GM21367 (cell line): ENCODE data around the gene FMNL2.
"Not testable (repeated sequence)": the region's sequence is repeated elsewhere in the genome, so short reads cannot be mapped to it uniquely, and the experiment has no call there.

Experiments used
- ATAC-seq: cut with Tn5 transposase; IDR thresholded peaks from one replicate; pipeline ENCODE4 v1.9.1; 2021; ENCODE audit not compliant: unreplicated experiment

Gene FMNL2

GRCh38 chr2:152513681-152514080 lies 178.7 kb downstream of the FMNL2 start:
- ATAC-seq = no peak

- no peak for ATAC-seq
Observed at GRCh38 chr2:152518034-152518433, 183.1 kb downstream of the FMNL2 start.

GRCh38 chr2:152518641-152519580 lies 183.9 kb downstream of the FMNL2 start:
- ATAC-seq = no peak

GRCh38 chr2:152519581-152519952 lies 184.6 kb downstream of the FMNL2 start:
- ATAC-seq = no peak

- no peak for ATAC-seq
Observed at GRCh38 chr2:152520759-152521158, 185.8 kb downstream of the FMNL2 start.

- ATAC-seq = not testable (repeated sequence)
Observed at GRCh38 chr2:152522446-152522845, 187.5 kb downstream of the FMNL2 start.

- no peak for ATAC-seq
Observed at GRCh38 chr2:152523091-152523490, 188.1 kb downstream of the FMNL2 start.

GRCh38 chr2:152525277-152525838 lies 190.4 kb downstream of the FMNL2 start:
- ATAC-seq = no peak

- ATAC-seq = no peak
Observed at GRCh38 chr2:152529420-152530115, 194.6 kb downstream of the FMNL2 start.

- ATAC-seq = no peak
Observed at GRCh38 chr2:152532241-152532640, 197.3 kb downstream of the FMNL2 start.

- no peak for ATAC-seq
Observed at GRCh38 chr2:152534460-152535135, 199.6 kb downstream of the FMNL2 start.

- no peak for ATAC-seq
Observed at GRCh38 chr2:152537081-152537651, 202.2 kb downstream of the FMNL2 start.

- ATAC-seq = no peak
Observed at GRCh38 chr2:152539424-152539823, 204.4 kb downstream of the FMNL2 start.

- no peak for ATAC-seq
Observed at GRCh38 chr2:152541712-152542111, 206.7 kb downstream of the FMNL2 start.

GRCh38 chr2:152542337-152542994 lies 207.5 kb downstream of the FMNL2 start:
- no peak for ATAC-seq

- ATAC-seq = no peak
Observed at GRCh38 chr2:152542995-152543481, 208.1 kb downstream of the FMNL2 start.

GRCh38 chr2:152543717-152544116 lies 208.7 kb downstream of the FMNL2 start:
- no peak for ATAC-seq

- no peak for ATAC-seq
Observed at GRCh38 chr2:152544638-152545037, 209.7 kb downstream of the FMNL2 start.

GRCh38 chr2:152546230-152546837 lies 211.4 kb downstream of the FMNL2 start:
- no peak for ATAC-seq
